NCI-H1930 (cell line): ENCODE measurements around the gene HSBP1L1.
"Not testable (repeated sequence)": the region's sequence is repeated elsewhere in the genome, so short reads cannot be mapped to it uniquely, and the experiment has no call there.

Experiments
- DNase-seq, 2 experiments: peaks; one replicate each; lab custom pipeline; 2025; lab: John Stamatoyannopoulos, UW

Gene HSBP1L1

GRCh38 chr18:79945118-79946042, 19.1 kb upstream of the HSBP1L1 start:
- DNase-seq = no peak

- no peak for DNase-seq
Measured at GRCh38 chr18:79947054-79947755, 17.2 kb upstream of the HSBP1L1 start.

DNA sequence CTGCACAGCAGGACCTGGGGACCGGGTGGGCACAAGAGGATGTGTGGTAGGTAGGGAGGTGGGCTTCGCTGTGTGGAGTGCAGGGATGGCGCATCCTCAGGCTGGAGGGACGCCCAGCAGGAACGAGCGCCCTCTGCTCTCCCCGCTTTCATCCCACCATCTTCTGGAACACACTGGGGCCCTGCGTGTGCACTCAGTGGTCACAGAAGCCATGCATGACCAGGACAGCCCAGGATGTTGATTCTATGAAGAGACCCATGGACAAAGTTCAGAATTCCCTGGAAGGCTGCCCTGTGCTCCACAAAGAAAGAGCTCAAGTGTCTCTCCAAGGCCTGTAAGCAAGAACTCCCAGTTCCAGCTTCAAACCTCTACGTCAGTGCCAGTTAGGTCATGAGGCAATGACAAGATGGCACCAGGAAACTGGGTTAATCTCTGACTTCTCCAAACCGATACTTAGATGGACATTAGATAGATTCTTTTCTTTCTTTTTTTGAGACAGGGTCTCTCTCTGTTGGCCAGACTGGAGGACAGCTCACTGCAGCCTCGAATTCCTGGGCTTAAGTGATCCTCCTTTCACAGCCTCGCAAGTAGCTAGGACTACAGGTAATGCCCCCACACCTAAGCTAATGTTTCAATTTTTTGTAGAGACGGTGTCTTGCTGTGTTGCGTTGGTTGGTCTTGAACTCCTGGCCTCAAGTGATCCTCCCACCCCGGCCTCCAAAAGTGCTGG, 16.4 kb upstream of the HSBP1L1 start:
- no peak for DNase-seq

- no peak for DNase-seq
Measured at GRCh38 chr18:79948719-79949411, 15.6 kb upstream of the HSBP1L1 start.

- no peak for DNase-seq
Measured at GRCh38 chr18:79949697-79950487, 14.6 kb upstream of the HSBP1L1 start.

DNA sequence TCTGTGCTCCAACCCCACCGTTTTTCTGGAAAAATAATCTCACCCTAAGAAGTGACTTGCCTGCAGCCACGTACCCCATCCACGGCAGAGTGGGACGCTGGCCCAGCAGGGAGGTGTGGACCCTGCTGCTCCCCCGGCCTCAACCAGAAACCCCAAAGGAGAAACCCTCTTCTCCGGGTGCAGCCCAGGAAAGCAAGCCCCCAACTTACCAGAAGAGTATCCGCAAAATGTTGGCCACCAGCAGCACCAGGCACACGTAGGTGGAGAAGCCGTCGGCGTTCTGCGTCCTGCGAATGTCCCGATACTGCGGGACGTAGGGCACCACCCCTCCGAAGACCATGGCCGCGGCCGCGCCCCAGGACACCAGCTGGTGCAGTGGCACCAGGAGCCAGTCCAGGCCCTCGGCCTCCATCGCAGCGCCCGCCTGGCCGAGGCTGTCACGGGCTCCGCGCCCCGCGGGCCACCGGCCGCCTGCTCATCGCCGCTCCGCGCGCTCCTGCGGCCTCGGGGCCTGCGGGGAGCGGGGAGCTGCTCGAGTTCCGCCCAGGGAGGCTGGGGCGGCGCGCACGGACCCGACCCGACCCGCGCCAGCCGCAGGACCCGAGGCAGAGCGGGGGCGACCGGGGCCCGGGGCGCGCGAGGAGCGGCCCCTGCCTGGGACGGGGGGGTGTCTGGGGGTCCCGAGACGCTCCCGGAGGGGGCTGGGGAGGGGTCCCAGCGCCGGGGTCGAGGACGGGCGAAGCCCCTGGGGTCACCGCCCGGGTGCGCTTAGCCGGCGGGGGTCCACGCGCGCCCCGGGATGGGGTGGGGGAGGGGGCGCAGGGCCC, 13.7 kb upstream of the HSBP1L1 start:
- no peak for DNase-seq

DNA sequence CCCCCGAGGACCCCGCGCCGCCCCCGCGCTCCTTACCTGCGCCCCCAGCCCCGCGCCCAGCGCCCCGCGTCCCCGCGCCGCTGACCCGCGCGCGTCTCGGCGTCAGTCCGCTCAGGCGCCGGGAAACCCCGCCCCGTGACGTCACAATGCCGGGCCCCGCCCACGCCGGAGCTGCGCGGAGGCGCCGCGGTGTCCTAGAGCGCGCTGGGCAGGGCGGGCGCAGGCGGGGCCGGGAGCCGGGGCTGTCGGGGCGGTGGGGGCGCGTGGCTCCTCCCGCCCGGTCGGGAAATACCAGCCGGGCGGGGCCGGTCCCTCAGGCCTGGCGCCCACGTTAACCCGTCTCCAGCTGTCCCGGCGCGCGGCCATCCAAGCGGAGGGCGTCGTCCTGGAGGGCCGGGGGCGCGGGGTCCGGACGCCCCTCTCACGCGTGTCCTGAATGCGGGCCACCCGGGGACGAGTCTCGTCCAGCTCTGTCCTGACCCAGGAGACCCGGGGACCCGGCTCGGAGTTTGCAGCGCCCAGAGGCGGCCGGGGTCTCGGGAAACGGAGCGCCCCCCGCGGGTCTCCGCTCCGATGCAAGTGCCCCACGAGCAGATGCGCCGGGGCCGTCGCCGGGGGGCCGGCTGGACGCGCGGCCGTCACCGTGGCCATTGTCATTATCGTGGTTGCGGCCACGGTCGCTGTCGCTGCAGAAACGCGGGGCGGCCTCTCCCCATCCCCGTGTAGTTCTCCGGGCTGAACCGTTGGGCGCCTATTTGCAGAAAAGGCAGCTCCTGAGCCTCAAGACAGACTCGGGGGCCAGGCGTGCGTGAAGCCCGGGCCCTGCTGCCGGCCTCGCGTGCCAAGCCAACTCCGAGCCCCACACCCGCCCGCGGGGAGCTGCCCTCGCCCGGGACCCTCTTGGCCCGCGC, 12.6 kb upstream of the HSBP1L1 start, which contains the start of gene SLC66A2:
TSS of gene SLC66A2 (minus strand) at position 109 of the 911 bp plus-strand sequence. CDS start 727 bp downstream, outside the sequence.
- DNase-seq = peak; percentile 79 to 90

GRCh38 chr18:79952456-79952995, 11.9 kb upstream of the HSBP1L1 start:
- DNase-seq = no peak

DNA sequence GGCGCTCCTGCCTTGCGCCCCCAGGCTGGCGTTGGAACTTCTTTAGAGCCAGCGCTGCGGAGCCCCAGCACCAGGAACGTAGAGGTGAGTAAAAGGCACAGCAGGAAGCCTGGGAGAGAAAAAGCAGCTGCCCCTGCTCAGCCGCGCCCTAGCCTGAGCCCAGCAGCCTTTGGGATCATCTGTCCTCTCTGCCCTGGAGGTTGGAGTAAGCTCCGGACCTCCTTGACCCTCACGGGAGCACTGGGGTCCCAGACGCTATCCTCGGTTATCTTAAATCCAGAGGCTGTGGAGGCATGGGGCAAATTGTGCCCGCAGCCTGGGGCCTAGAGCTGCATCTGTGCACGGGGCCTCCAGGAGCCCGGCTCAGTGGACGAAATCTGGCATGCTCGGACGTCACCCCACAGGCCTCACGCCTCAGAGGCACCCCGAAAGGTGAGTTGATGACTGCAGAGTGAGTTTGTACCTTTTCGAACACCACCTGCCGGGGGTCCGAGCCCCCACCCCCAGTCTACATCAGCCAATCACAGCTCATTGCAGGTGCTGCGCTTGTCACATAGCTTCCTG, 11.4 kb upstream of the HSBP1L1 start:
- no peak for DNase-seq

GRCh38 chr18:79953971-79954651, 10.3 kb upstream of the HSBP1L1 start:
- no peak for DNase-seq

DNA sequence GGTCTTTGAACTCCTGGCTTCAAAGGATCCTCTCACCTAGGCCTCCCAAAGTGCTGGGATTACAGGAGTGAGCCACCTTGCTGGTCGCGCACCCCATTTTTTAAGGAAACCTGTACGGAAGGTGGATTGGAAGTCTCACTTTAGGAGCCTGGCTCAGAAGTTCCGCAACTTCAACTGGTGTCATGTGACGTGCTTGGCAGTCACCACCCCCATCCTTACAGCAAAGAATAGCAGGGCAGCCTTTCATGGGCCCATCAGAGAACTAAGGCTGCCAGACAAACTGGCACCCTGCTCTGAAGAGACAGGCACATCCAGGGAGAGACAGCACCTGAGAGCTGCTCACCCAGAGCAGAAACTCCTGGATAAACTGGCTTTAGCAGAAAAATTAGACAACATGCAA, 9.7 kb upstream of the HSBP1L1 start:
- DNase-seq = no peak

DNA sequence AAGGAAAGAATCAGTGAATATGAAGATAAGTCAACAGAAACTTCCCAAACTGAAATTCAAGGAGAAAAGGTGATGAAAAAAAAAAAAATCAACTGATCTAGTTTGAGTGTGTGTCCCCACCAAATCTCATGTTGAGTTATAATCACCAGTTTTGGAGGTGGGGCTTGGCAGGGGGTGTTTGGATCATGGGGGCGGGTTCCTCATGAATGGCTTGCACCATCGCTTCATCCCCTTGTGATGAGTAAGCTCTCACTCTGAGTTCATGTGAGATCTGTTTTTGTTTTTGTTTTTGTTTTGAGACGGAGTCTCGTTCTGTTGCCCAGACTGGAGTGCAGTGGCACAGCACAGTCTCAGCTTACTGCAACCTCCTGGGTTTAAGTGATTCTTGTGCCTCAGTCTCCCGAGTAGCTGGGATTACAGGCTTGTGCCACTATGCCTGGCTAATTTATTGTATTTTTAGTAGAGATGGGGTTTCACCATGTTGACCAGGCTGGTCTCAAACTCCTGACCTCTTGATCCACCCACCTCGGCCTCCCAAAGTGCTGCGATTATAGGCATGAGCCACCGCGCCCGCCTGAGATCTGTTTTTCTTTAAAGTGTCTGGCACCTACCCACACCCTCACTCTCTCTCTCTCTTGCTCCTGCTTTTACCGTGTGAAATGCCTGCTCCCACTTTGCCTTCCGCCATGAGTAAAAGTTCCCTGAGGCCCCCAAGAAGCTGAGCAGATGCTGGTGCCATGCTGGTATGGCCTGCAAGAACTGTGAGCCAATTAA, 9.0 kb upstream of the HSBP1L1 start:
- DNase-seq = no peak

GRCh38 chr18:79956276-79956675, 8.2 kb upstream of the HSBP1L1 start:
- DNase-seq = no peak

DNA sequence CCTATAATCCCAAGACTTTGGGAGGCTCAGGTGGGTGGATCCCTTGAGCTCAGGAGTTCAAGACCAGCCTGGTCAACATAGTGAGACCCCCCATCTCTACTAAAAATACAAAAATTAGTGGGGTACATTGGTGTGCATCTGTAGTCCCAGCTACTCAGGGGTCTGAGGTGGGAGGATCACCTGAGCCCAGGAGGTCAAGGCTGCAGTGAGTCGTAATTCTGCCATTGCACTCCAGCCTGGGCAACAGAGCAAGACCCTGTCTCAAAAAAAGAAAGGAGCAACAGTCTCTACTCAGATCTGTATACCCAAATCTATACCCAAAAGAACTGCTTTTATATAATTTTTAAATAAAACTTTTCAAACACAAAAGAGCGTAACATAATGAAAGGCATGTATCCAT, 5.5 kb upstream of the HSBP1L1 start:
- DNase-seq = no peak

DNA sequence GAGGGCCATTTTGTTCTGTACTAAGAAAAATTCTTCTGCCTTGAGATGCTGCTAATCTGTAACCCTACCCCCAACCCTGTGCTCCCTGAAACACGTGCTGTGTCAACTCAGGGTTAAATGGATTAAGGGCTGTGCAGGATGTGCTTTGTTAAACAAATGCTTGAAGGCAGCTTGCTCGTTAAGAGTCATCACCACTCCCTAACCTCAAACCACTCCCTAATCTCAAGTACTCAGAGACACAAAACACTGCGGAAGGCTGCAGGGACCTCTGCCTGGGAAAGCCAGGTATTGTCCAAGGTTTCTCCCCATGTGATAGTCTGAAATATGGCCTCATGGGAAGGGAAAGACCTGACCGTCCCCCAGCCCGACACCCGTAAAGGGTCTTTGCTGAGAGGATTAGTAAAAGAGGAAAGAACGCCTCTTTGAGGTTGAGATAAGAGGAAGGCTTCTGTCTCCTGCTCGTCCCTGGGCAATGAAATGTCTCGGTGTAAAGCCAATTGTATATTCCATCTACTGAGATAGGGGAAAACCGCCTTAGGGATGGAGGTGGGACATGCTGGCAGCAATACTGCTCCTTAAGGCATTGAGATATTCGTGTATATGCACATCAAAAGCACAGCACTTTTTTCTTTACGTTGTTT, 4.2 kb upstream of the HSBP1L1 start:
- DNase-seq = not testable (repeated sequence)

- no peak for DNase-seq
Measured at GRCh38 chr18:79960921-79961526, 3.4 kb upstream of the HSBP1L1 start.
